H1 (cell line): Measurements from ENCODE around the gene TWIST1. TPM values are rescaled to one million over a fixed set of nuclear protein-coding genes. Genes with fewer than 3 reads are reported as not detected.

Experiments used
- KDM1A ChIP-seq: fragments of 200-600, 300-600 bp; sonication (generic); IDR thresholded peaks from 2 replicates; pipeline ENCODE4 v1.7.1; 2016; ENCODE audit warnings: mild to moderate bottlenecking, low read length, borderline replicate concordance
- SIRT6 ChIP-seq: IDR thresholded peaks from one replicate; pipeline ENCODE4 v1.7.1; 2012; ENCODE audit warnings: low read length, inconsistent platforms
- SUZ12 ChIP-seq: fragments of 200-600 bp; sonication (generic); IDR thresholded peaks from 2 replicates; pipeline ENCODE4 v1.6.1; 2012; ENCODE audit warnings: mild to moderate bottlenecking, inconsistent platforms, low read length, moderate library complexity, mixed read lengths
- polyA plus RNA-seq, 7 experiments: library from polyadenylated mRNA; depleted of rRNA in 3 of 7; stranded (reverse) in 5 of 7; unstranded in 2 of 7; fragments of >200 nt in 5 of 7; fragments of 200-250 nt in 2 of 7; gene quantifications; 1 replicate in 5 of 7; 2 replicates in 1 of 7; 4 replicates in 1 of 7; pipeline versions ENCODE4 v1.2.1 to v1.2.3, GENCODE V29; 2011 to 2013; ENCODE audit warnings: missing spikeins in 2 of 7, mixed read lengths in 2 of 7
- total RNA-seq: library from RNA; stranded (reverse); fragmentation: NEBNext Ultra II Directional; extraction: Animal tissue kit (Norgen Biotek cat#: 25700); gene quantifications from 2 replicates; pipeline ENCODE4 v1.2.1, GENCODE V29; 2021
- TF ChIP-seq, protein P1 (sequence below), 3 experiments: IDR thresholded peaks; 1 replicate in 2 of 3; 2 replicates in 1 of 3; pipeline versions ENCODE4 v1.5.1 to v1.6.1; 2011; ENCODE audit warnings: low read length in 3 of 3, mild to moderate bottlenecking in 3 of 3, inconsistent platforms in 2 of 3, low read depth in 1 of 3, moderate library complexity in 1 of 3; ENCODE audit not compliant: insufficient read depth in 1 of 3; ENCODE audit errors: control extremely low read depth in 1 of 3

Gene TWIST1
- total and polyA plus RNA-seq, 2 of the 8 experiments (the other 6 are each of a cell fraction or from before 2014, with no cell fraction given) = 0.29 to 0.52 TPM

GRCh38 chr7:19106241-19107080 is 11.0 kb downstream of the TWIST1 start (continued):
- TF ChIP-seq, protein P1, sequence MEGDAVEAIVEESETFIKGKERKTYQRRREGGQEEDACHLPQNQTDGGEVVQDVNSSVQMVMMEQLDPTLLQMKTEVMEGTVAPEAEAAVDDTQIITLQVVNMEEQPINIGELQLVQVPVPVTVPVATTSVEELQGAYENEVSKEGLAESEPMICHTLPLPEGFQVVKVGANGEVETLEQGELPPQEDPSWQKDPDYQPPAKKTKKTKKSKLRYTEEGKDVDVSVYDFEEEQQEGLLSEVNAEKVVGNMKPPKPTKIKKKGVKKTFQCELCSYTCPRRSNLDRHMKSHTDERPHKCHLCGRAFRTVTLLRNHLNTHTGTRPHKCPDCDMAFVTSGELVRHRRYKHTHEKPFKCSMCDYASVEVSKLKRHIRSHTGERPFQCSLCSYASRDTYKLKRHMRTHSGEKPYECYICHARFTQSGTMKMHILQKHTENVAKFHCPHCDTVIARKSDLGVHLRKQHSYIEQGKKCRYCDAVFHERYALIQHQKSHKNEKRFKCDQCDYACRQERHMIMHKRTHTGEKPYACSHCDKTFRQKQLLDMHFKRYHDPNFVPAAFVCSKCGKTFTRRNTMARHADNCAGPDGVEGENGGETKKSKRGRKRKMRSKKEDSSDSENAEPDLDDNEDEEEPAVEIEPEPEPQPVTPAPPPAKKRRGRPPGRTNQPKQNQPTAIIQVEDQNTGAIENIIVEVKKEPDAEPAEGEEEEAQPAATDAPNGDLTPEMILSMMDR (IDR thresholded peaks at IDR 0.05; ENCODE audit: control extremely low read depth in 1 of 3, insufficient read depth in 1 of 3, low read depth in 1 of 3, low read length in 3 of 3) = no peak
- peak; percentile 90 for TF ChIP-seq SUZ12
- TF ChIP-seq KDM1A = peak; percentile 56; the same call in 1 of the 2 replicates
- no peak for TF ChIP-seq SIRT6
